ENCODE results near the gene RPS27L. TPM values are rescaled to one million over a fixed set of nuclear protein-coding genes. Genes with fewer than 3 reads are reported as not detected.

The RPS27L gene
- total and polyA plus RNA-seq, 2 of the 8 experiments (the other 6 are each of a cell fraction or from before 2014, with no cell fraction given): 115 to 143 TPM

- no peak overlapping the region for H2AFZ ChIP-seq (ENCODE audit: low read length)
- FAIRE-seq: no peak
- H2BK12ac ChIP-seq (ENCODE audit: low read depth, low read length): no peak overlapping the region
- H3K23me2 ChIP-seq (ENCODE audit: low read depth, low read length): peaks cover 2% of the 10 kb centered on the region; the same call in 1 of the 2 replicates
- peak overlapping the region; percentile 2 for H2BK120ac ChIP-seq (replicated peaks; ENCODE audit: low read depth, low read length)
- WGBS, 2 experiments (ENCODE audit: extremely low coverage in 1 of 2, insufficient coverage in 1 of 2, insufficient read length in 1 of 2, insufficient replicate concordance in 2 of 2, low coverage in 1 of 2, low lambda C conversion rate in 2 of 2, missing lambda C conversion rate in 1 of 2): 31% methylated on average over 10 of the region's 10 CpGs; no CpG with 5 or more reads in 1 of the 2 experiments
- H4K5ac ChIP-seq (ENCODE audit: insufficient read length, low read depth, low read length): no peak overlapping the region
- no peak overlapping the region for H2BK15ac ChIP-seq (ENCODE audit: low read length)
- H3K56ac ChIP-seq (replicated peaks; ENCODE audit: insufficient read length, low read depth, low read length): no peak overlapping the region
- peaks cover 0 to 18% of the 10 kb centered on the region in 2 experiments; a peak in 2 of 4 replicates for H3K79me2 ChIP-seq (ENCODE audit: control insufficient read depth in 1 of 2, insufficient read depth in 2 of 2, low read length in 2 of 2)
- H2BK20ac ChIP-seq (ENCODE audit: low read length): no peak overlapping the region
- no peaks in the 10 kb centered on the region for H4K20me1 ChIP-seq (replicated peaks in 1 of 2; ENCODE audit: control insufficient read depth in 1 of 2, insufficient read depth in 2 of 2, low read length in 2 of 2)
- no peak overlapping the region for H4K91ac ChIP-seq (replicated peaks; ENCODE audit: insufficient read length, low read length)
- no peak overlapping the region for H3K23ac ChIP-seq (ENCODE audit: insufficient read length)
- 0 out of 2 replicates have a peak overlapping the region, but pooled peaks have one; percentile 94 for H2BK5ac ChIP-seq (ENCODE audit: low read depth, low read length)
- peaks cover 0 to 40% (median 9%) of the 10 kb centered on the region in 4 experiments; a peak in 5 of 8 replicates for H3K36me3 ChIP-seq (ENCODE audit: control insufficient read depth in 2 of 4, insufficient read depth in 4 of 4, low read length in 3 of 4)
- H3K4me2 ChIP-seq (ENCODE audit: insufficient read depth in 1 of 2, low read depth in 2 of 2, low read length in 2 of 2): peak overlapping the region; percentile 76 to 92
- H3K9me3 ChIP-seq (ENCODE audit: insufficient read depth in 2 of 2, low read depth in 1 of 2, low read length in 1 of 2): no peaks in the 10 kb centered on the region
- no peaks in the 10 kb centered on the region for H3K27me3 ChIP-seq (replicated peaks in 1 of 4; ENCODE audit: control insufficient read depth in 3 of 4, extremely low read depth in 1 of 4, insufficient read depth in 3 of 4, low read length in 3 of 4)
- no peak overlapping the region for H3K14ac ChIP-seq (ENCODE audit: insufficient read length)
- CTCF ChIA-PET (ENCODE audit: partially characterized antibody): interaction anchor here (1.5 kb wide), 1 partner anchor 9 kb away, joined by 3 read pairs; no protein-coding TSS in a partner anchor
- no peak overlapping the region for H2AK5ac ChIP-seq (ENCODE audit: low read depth, low read length)
- peak overlapping the region; percentile 90 to 97 (median 93) for H3K4me3 ChIP-seq (ENCODE audit: extremely low read depth in 1 of 4, insufficient read depth in 2 of 4, low read depth in 3 of 4, low read length in 4 of 4)
- H3K27ac ChIP-seq (ENCODE audit: low read depth, low read length): no peak overlapping the region
- no peaks in the 10 kb centered on the region for H3K79me1 ChIP-seq (ENCODE audit: low read depth, low read length)
- H4K8ac ChIP-seq (ENCODE audit: extremely low read depth, insufficient read depth, low read length): no peak overlapping the region
- peaks cover 0 to 3% (median 0%) of the 10 kb centered on the region in 4 experiments; a peak in 1 of 7 replicates for H3K4me1 ChIP-seq (replicated peaks in 1 of 4; ENCODE audit: control insufficient read depth in 3 of 4, insufficient read depth in 4 of 4, low read length in 3 of 4)
- DNase-seq (ENCODE audit: low read depth in 1 of 2, low spot score in 2 of 2): no peak
- H3K9ac ChIP-seq (replicated peaks in 1 of 4; ENCODE audit: extremely low read depth in 1 of 4, low read depth in 3 of 4, low read length in 3 of 4): peak overlapping the region in 3 of 4 experiments; percentile 86 to 87 (median 87); a peak in 5 of 7 replicates
- TF ChIP-seq TEAD4 (IDR thresholded peaks at IDR 0.05; ENCODE audit: low read depth, low read length): no peak
- TF ChIP-seq TAF1 (IDR thresholded peaks at IDR 0.05; ENCODE audit: low read depth, low read length): no peak
- TF ChIP-seq RXRA (IDR thresholded peaks at IDR 0.05; ENCODE audit: insufficient read depth, low read depth, low read length): no peak
- TF ChIP-seq CHD1 (IDR thresholded peaks at IDR 0.05; ENCODE audit: low read depth, low read length): no peak
- no peak for TF ChIP-seq TBP (IDR thresholded peaks at IDR 0.05; ENCODE audit: low read depth, low read length)
- TF ChIP-seq NRF1 (IDR thresholded peaks at IDR 0.05; ENCODE audit: low read depth, low read length): no peak
- no peak for TF ChIP-seq TAF7 (optimal IDR thresholded peaks at IDR 0.05; ENCODE audit: borderline replicate concordance, low read depth, low read length)
- no peak for TF ChIP-seq CTCF (IDR thresholded peaks at IDR 0.05; ENCODE audit: control extremely low read depth in 1 of 3, insufficient read depth in 1 of 3, low read depth in 1 of 3, low read length in 3 of 3)
- TF ChIP-seq CHD2 (IDR thresholded peaks at IDR 0.05; ENCODE audit: low read length): no peak
- TF ChIP-seq SP2 (IDR thresholded peaks at IDR 0.05; ENCODE audit: low read length): no peak
- H3K4ac ChIP-seq (replicated peaks; ENCODE audit: insufficient read length, low read depth, low read length): no peak overlapping the region
- no peak overlapping the region for H3K18ac ChIP-seq (ENCODE audit: extremely low read depth, low read length)
- POLR2A ChIA-PET (ENCODE audit: partially characterized antibody): interaction anchor here (1.3 to 1.4 kb wide), 3 partner anchors 17 to 111 kb away, joined by 3 to 7 read pairs (median 5); no protein-coding TSS in a partner anchor
These were observed 1.1 kb downstream of the RPS27L start for GRCh38 chr15:63156086-63156710.

Measured in H1 (cell line).